SU-DHL-6 (cell line): ENCODE results near the gene TIMP4.

ENCODE experiments used
- CTCF ChIP-seq: fragments of 200-600 bp; sonication (generic); IDR thresholded peaks from one replicate; pipeline ENCODE4 v1.5.1; 2017; ENCODE audit warnings: antibody characterized with exemption, mild to moderate bottlenecking, low read length, moderate library complexity; ENCODE audit not compliant: insufficient read depth, poor library complexity, severe bottlenecking
- EZH2phosphoT487 ChIP-seq: fragments of 200-600 bp; sonication (generic), shearing (Covaris generic); conservative IDR thresholded peaks from 2 replicates; pipeline ENCODE4 v1.6.1; 2018; ENCODE audit warnings: mild to moderate bottlenecking, antibody characterized with exemption, low read length, moderate library complexity, mixed read lengths

GRCh38 chr3:12158387-12159226, at the start of gene TIMP4:
- TF ChIP-seq CTCF (no peak), EZH2phosphoT487 (no peak)
